Activated CD4-positive, alpha-beta T cell treated with anti-CD3 and anti-CD28 coated beads, Interleukin-10, Interleukin-2, amounts not matched to agents 100 ng/mL and 50 ng/mL, durations not matched to agents 16 hours and 8 hours (primary cell): Measurements from ENCODE around the gene NIPAL3.
A peak's percentile ranks its signal among the peaks of the same experiment; 100 is the strongest.
"Not testable (repeated sequence)": the region's sequence is repeated elsewhere in the genome, so short reads cannot be mapped to it uniquely, and the experiment has no call there.

Experiments used
- DNase-seq: peaks from one replicate; pipeline ENCODE4 v3.0.0-alpha.2; 2020

NIPAL3 gene

GRCh38 chr1:24493785-24494184 lies 78.2 kb downstream of the NIPAL3 start:
- DNase-seq: no peak

GRCh38 chr1:24498589-24498988 lies 83.0 kb downstream of the NIPAL3 start:
- no peak for DNase-seq

GRCh38 chr1:24500448-24501048 lies 84.9 kb downstream of the NIPAL3 start:
- no peak for DNase-seq

GRCh38 chr1:24501371-24502064 lies 85.9 kb downstream of the NIPAL3 start:
- DNase-seq: peak; percentile 73

- peak; percentile 77 for DNase-seq
Observed at GRCh38 chr1:24502065-24502708, 86.6 kb downstream of the NIPAL3 start.

GRCh38 chr1:24502709-24503058 lies 87.1 kb downstream of the NIPAL3 start, which contains the start of gene RCAN3:
Gene RCAN3 (plus strand): TSS chr1:24502836. CDS start chr1:24514373, 11,537 bp downstream.
- DNase-seq: peak; percentile 94

GRCh38 chr1:24503059-24503751 lies 87.6 kb downstream of the NIPAL3 start:
- no peak for DNase-seq

GRCh38 chr1:24503870-24504523 lies 88.4 kb downstream of the NIPAL3 start:
- DNase-seq: no peak

GRCh38 chr1:24504560-24504959 lies 89.0 kb downstream of the NIPAL3 start:
- no peak for DNase-seq

GRCh38 chr1:24505816-24506215 lies 90.2 kb downstream of the NIPAL3 start:
- DNase-seq: no peak

- DNase-seq: no peak
Observed at GRCh38 chr1:24506691-24507381, 91.2 kb downstream of the NIPAL3 start.

GRCh38 chr1:24507405-24507804 lies 91.8 kb downstream of the NIPAL3 start:
- DNase-seq: no peak

- DNase-seq: no peak
Observed at GRCh38 chr1:24508911-24509310, 93.3 kb downstream of the NIPAL3 start.

GRCh38 chr1:24513706-24514105 lies 98.1 kb downstream of the NIPAL3 start:
- DNase-seq: no peak

- DNase-seq: no peak
Observed at GRCh38 chr1:24514946-24515345, 99.3 kb downstream of the NIPAL3 start.

GRCh38 chr1:24515671-24516209 lies 100.1 kb downstream of the NIPAL3 start:
- DNase-seq: not testable (repeated sequence)

GRCh38 chr1:24516506-24516905 lies 100.9 kb downstream of the NIPAL3 start:
- DNase-seq: no peak

GRCh38 chr1:24517898-24518297 lies 102.3 kb downstream of the NIPAL3 start:
- DNase-seq: no peak

- not testable (repeated sequence) for DNase-seq
Observed at GRCh38 chr1:24520282-24520681, 104.7 kb downstream of the NIPAL3 start.
